ENCODE measurements around the gene VANGL2. TPM values are rescaled to one million over a fixed set of nuclear protein-coding genes. Genes with fewer than 3 reads are reported as not detected.

Gene VANGL2
- total and polyA plus RNA-seq, 4 donors = 0.07 to 1.4 (median 0.12) TPM

- Histone ChIP-seq H3K9me3 (ENCODE audit: control insufficient read depth in 4 of 4, low read length in 3 of 4) (no peaks in the 10 kb centered on the region), H3K9ac (ENCODE audit: low read depth in 1 of 2, low read length in 2 of 2) (no peak overlapping the region), H3K4me1 (ENCODE audit: control insufficient read depth in 4 of 4, insufficient read depth in 4 of 4, low read length in 3 of 4) (peaks cover 0 to 5% (median 0%) of the 10 kb centered on the region in 4 donors), H3K27me3 (ENCODE audit: control insufficient read depth in 4 of 4, insufficient read depth in 4 of 4, low read length in 3 of 4) (peaks cover 0 to 7% (median 3%) of the 10 kb centered on the region in 4 donors), H3K36me3 (ENCODE audit: control insufficient read depth in 4 of 4, insufficient read depth in 3 of 4, low read depth in 1 of 4, low read length in 3 of 4) (no peaks in the 10 kb centered on the region), H3K27ac (ENCODE audit: low read depth in 1 of 2, low read length in 2 of 2) (no peak overlapping the region), H3K4me3 (ENCODE audit: low read depth in 1 of 3, low read length in 3 of 3) (no peak overlapping the region)
- no peak for TF ChIP-seq JUND (IDR thresholded peaks at IDR 0.05)
- 63% methylated on average over 7 of the region's 7 CpGs for WGBS
- no peak for DNase-seq (ENCODE audit: low spot score)
Measured at GRCh38 chr1:160401487-160401805, 1.1 kb downstream of the VANGL2 start.

- Histone ChIP-seq H3K27me3 (ENCODE audit: control insufficient read depth in 4 of 4, insufficient read depth in 4 of 4, low read length in 3 of 4) (peaks cover under 1 to 7% (median 3%) of the 10 kb centered on the region in 4 donors), H3K36me3 (ENCODE audit: control insufficient read depth in 4 of 4, insufficient read depth in 3 of 4, low read depth in 1 of 4, low read length in 3 of 4) (no peaks in the 10 kb centered on the region), H3K9me3 (ENCODE audit: control insufficient read depth in 4 of 4, low read length in 3 of 4) (no peaks in the 10 kb centered on the region), H3K9ac (ENCODE audit: low read depth in 1 of 2, low read length in 2 of 2) (no peak overlapping the region), H3K4me1 (ENCODE audit: control insufficient read depth in 4 of 4, insufficient read depth in 4 of 4, low read length in 3 of 4) (peaks cover 0 to 5% (median 0%) of the 10 kb centered on the region in 4 donors), H3K4me3 (ENCODE audit: low read depth in 1 of 3, low read length in 3 of 3) (no peak overlapping the region), H3K27ac (ENCODE audit: low read depth in 1 of 2, low read length in 2 of 2) (no peak overlapping the region)
- TF ChIP-seq GABPA (IDR thresholded peaks at IDR 0.05 in 1 of 2, conservative IDR thresholded peaks at IDR 0.05 in 1 of 2) (no peak), FOXA2 (IDR thresholded peaks at IDR 0.05) (no peak), JUND (IDR thresholded peaks at IDR 0.05) (no peak), MAX (IDR thresholded peaks at IDR 0.05) (no peak), RXRA (IDR thresholded peaks at IDR 0.05) (no peak), SP1 (IDR thresholded peaks at IDR 0.05) (no peak), FOXA1 (IDR thresholded peaks at IDR 0.05) (no peak), HNF4G (IDR thresholded peaks at IDR 0.05) (no peak), RAD21 (IDR thresholded peaks at IDR 0.05) (no peak), TAF1 (conservative IDR thresholded peaks at IDR 0.05) (no peak)
- peak; percentile 22 for DNase-seq (ENCODE audit: low spot score)
- 74% methylated on average over 9 of the region's 9 CpGs for WGBS
Measured at GRCh38 chr1:160402001-160402795, 1.8 kb downstream of the VANGL2 start.

- H3K9me3 ChIP-seq (ENCODE audit: control insufficient read depth in 4 of 4, low read length in 3 of 4) = no peaks in the 10 kb centered on the region
- no peaks in the 10 kb centered on the region for H3K36me3 ChIP-seq (ENCODE audit: control insufficient read depth in 4 of 4, insufficient read depth in 3 of 4, low read depth in 1 of 4, low read length in 3 of 4)
- peaks cover 2 to 7% (median 3%) of the 10 kb centered on the region in 4 donors for H3K27me3 ChIP-seq (ENCODE audit: control insufficient read depth in 4 of 4, insufficient read depth in 4 of 4, low read length in 3 of 4)
- peak; percentile 17 for DNase-seq (ENCODE audit: low spot score)
- peaks cover 0 to 5% (median 0%) of the 10 kb centered on the region in 4 donors for H3K4me1 ChIP-seq (ENCODE audit: control insufficient read depth in 4 of 4, insufficient read depth in 4 of 4, low read length in 3 of 4)
- TF ChIP-seq MAX (IDR thresholded peaks at IDR 0.05) (no peak), TAF1 (conservative IDR thresholded peaks at IDR 0.05) (no peak), ZBTB33 (IDR thresholded peaks at IDR 0.05) (no peak), REST (IDR thresholded peaks at IDR 0.05) (no peak), CTCF (IDR thresholded peaks at IDR 0.05; ENCODE audit: low read depth, low read length, missing input control) (no peak), HNF4A (conservative IDR thresholded peaks at IDR 0.05) (no peak), HNF4G (IDR thresholded peaks at IDR 0.05) (no peak), FOXA2 (IDR thresholded peaks at IDR 0.05) (no peak), RXRA (IDR thresholded peaks at IDR 0.05) (no peak), EGR1 (IDR thresholded peaks at IDR 0.05; ENCODE audit: low read depth in 2 of 2) (no peak), NR2F2 (IDR thresholded peaks at IDR 0.05) (no peak), SP1 (IDR thresholded peaks at IDR 0.05) (no peak), ATF3 (IDR thresholded peaks at IDR 0.05) (no peak), RAD21 (IDR thresholded peaks at IDR 0.05) (no peak), FOXA1 (IDR thresholded peaks at IDR 0.05) (no peak), GABPA (IDR thresholded peaks at IDR 0.05 in 1 of 2, conservative IDR thresholded peaks at IDR 0.05 in 1 of 2) (no peak), YY1 (IDR thresholded peaks at IDR 0.05) (no peak), JUND (IDR thresholded peaks at IDR 0.05) (no peak)
- no peak overlapping the region for H3K4me3 ChIP-seq (ENCODE audit: low read depth in 1 of 3, low read length in 3 of 3)
- no peak overlapping the region for H3K9ac ChIP-seq (ENCODE audit: low read depth in 1 of 2, low read length in 2 of 2)
- no peak overlapping the region for H3K27ac ChIP-seq (ENCODE audit: low read depth in 1 of 2, low read length in 2 of 2)
- WGBS = 60% methylated on average over 3 of the region's 3 CpGs
Measured at GRCh38 chr1:160403244-160403643, 2.9 kb downstream of the VANGL2 start.

Measured in liver (tissue), 9 donors.